Skeletal muscle tissue (tissue), 4 donors: ENCODE data around the gene ERAS. TPM values are rescaled to one million over a fixed set of nuclear protein-coding genes. Genes with fewer than 3 reads are reported as not detected.
"Not testable (repeated sequence)": the region's sequence is repeated elsewhere in the genome, so short reads cannot be mapped to it uniquely, and the experiment has no call there.

Experiments used
- H3K27ac ChIP-seq: one replicate; pipeline ENCODE4 v1.7.0; 2013; ENCODE audit warnings: mild to moderate bottlenecking, low read depth, low read length, inconsistent platforms
- H3K27me3 ChIP-seq, 3 donors: one replicate each; pipeline ENCODE4 v1.7.0; 2013; ENCODE audit warnings: low read length in 3 of 3; ENCODE audit not compliant: control insufficient read depth in 3 of 3, insufficient read depth in 3 of 3
- H3K36me3 ChIP-seq, 3 donors: one replicate each; pipeline ENCODE4 v1.7.0; 2013; ENCODE audit warnings: low read length in 3 of 3; ENCODE audit not compliant: control insufficient read depth in 3 of 3, insufficient read depth in 3 of 3
- H3K4me1 ChIP-seq, 3 donors: one replicate each; pipeline ENCODE4 v1.7.0; 2013; ENCODE audit warnings: low read length in 3 of 3, mild to moderate bottlenecking in 3 of 3; ENCODE audit not compliant: control insufficient read depth in 3 of 3, insufficient read depth in 3 of 3
- H3K4me3 ChIP-seq, 3 donors: one replicate each; pipeline ENCODE4 v1.7.0; 2013; ENCODE audit warnings: low read length in 3 of 3
- H3K9ac ChIP-seq, 3 donors: one replicate each; pipeline ENCODE4 v1.7.0; 2013; ENCODE audit warnings: low read length in 3 of 3, mild to moderate bottlenecking in 3 of 3, moderate library complexity in 2 of 3, low read depth in 1 of 3
- H3K9me3 ChIP-seq, 3 donors: one replicate each; pipeline ENCODE4 v1.7.0; 2013; ENCODE audit warnings: low read length in 3 of 3; ENCODE audit not compliant: control insufficient read depth in 3 of 3
- total RNA-seq: library from RNA; depleted of rRNA; stranded (reverse); fragments of >200 nt; gene quantifications from one replicate; pipeline ENCODE4 v1.2.3, GENCODE V29; 2014
- donor health status: Osteomylitis.

The ERAS gene
- total RNA-seq, 1 donor from 2014 or later = not detected

GRCh38 chrX:48816014-48816810, 10.1 kb upstream of the ERAS start:
- Histone ChIP-seq H3K27ac (no peak overlapping the region), H3K36me3 (peaks cover 28 to 35% (median 32%) of the 10 kb centered on the region in 3 donors), H3K9me3 (no peaks in the 10 kb centered on the region), H3K4me1 (no peaks in the 10 kb centered on the region), H3K27me3 (no peaks in the 10 kb centered on the region), H3K4me3 (no peak overlapping the region), H3K9ac (no peak overlapping the region)

GRCh38 chrX:48818098-48818497, 8.2 kb upstream of the ERAS start:
- Histone ChIP-seq H3K4me1 (no peaks in the 10 kb centered on the region), H3K4me3 (no peak overlapping the region), H3K27me3 (no peaks in the 10 kb centered on the region), H3K9me3 (no peaks in the 10 kb centered on the region), H3K36me3 (peaks cover 38 to 39% (median 39%) of the 10 kb centered on the region in 3 donors), H3K27ac (no peak overlapping the region), H3K9ac (no peak overlapping the region)

GRCh38 chrX:48818866-48819265, 7.4 kb upstream of the ERAS start:
- Histone ChIP-seq H3K36me3 (peaks cover 41 to 47% (median 42%) of the 10 kb centered on the region in 3 donors), H3K4me3 (no peak overlapping the region), H3K9me3 (no peaks in the 10 kb centered on the region), H3K4me1 (no peaks in the 10 kb centered on the region), H3K27me3 (no peaks in the 10 kb centered on the region), H3K27ac (no peak overlapping the region), H3K9ac (no peak overlapping the region)

GRCh38 chrX:48819394-48819793, 6.9 kb upstream of the ERAS start:
- H3K27ac ChIP-seq, H3K9me3 ChIP-seq, H3K4me1 ChIP-seq, H3K9ac ChIP-seq, H3K27me3 ChIP-seq, H3K4me3 ChIP-seq: not testable (repeated sequence)
- H3K36me3 ChIP-seq = peaks cover 44 to 50% (median 45%) of the 10 kb centered on the region in 3 donors

GRCh38 chrX:48823053-48823452, 3.3 kb upstream of the ERAS start:
- Histone ChIP-seq H3K4me3 (no peak overlapping the region), H3K9me3 (no peaks in the 10 kb centered on the region), H3K36me3 (peaks cover 35 to 36% (median 35%) of the 10 kb centered on the region in 3 donors), H3K4me1 (no peaks in the 10 kb centered on the region), H3K27ac (no peak overlapping the region), H3K9ac (no peak overlapping the region), H3K27me3 (no peaks in the 10 kb centered on the region)

DNA sequence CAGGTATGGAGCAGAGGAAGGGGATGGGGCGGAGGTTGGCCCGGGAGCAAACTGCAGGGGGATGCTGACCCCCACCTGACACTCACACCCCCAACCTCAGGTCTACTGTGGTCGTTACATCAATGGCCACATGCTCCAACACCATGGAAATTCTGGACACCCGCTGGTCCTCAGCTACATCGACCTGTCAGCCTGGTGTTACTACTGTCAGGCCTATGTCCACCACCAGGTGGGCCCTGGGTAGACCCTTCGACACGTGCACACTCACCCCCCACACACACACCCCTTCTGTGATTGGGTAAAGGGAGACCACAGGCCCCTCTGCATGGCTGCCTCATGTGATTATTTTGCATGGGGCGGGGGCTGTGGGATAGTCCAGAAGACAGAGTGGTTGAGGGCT, 2.2 kb upstream of the ERAS start:
- Histone ChIP-seq H3K27me3 (peaks cover 0 to 5% (median 0%) of the 10 kb centered on the region in 3 donors), H3K9me3 (no peaks in the 10 kb centered on the region), H3K36me3 (peaks cover 27 to 30% (median 28%) of the 10 kb centered on the region in 3 donors), H3K27ac (no peak overlapping the region), H3K4me1 (no peaks in the 10 kb centered on the region), H3K9ac (no peak overlapping the region), H3K4me3 (no peak overlapping the region)

GRCh38 chrX:48826876-48827653, 752 bp downstream of the ERAS start:
- H3K4me1 ChIP-seq = no peaks in the 10 kb centered on the region
- no peaks in the 10 kb centered on the region for H3K9me3 ChIP-seq
- H3K4me3 ChIP-seq = no peak overlapping the region
- no peak overlapping the region for H3K27ac ChIP-seq
- no peak overlapping the region for H3K9ac ChIP-seq
- H3K27me3 ChIP-seq = peaks cover 10 to 26% (median 11%) of the 10 kb centered on the region in 3 donors
- peaks cover 13 to 23% (median 22%) of the 10 kb centered on the region in 3 donors for H3K36me3 ChIP-seq

DNA sequence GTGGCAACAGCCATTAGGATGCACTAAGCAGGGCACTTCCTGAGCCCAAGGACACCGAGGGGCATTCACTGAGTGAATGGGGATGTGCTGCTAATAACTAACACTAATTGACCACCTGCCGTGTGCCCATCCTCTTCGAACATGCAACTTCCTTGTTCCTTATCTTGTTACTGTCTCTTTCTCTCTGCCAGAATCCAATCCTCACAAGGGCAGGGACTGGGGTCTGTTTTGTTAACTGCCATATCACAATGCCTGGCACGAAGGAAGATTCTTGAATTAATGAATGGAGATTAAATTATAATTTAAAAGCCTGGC, 1.3 kb downstream of the ERAS start:
- peaks cover 10 to 26% (median 11%) of the 10 kb centered on the region in 3 donors for H3K27me3 ChIP-seq
- no peak overlapping the region for H3K9ac ChIP-seq
- H3K36me3 ChIP-seq = peaks cover 12 to 19% (median 18%) of the 10 kb centered on the region in 3 donors
- no peak overlapping the region for H3K27ac ChIP-seq
- H3K4me1 ChIP-seq = no peaks in the 10 kb centered on the region
- no peak overlapping the region for H3K4me3 ChIP-seq
- H3K9me3 ChIP-seq = no peaks in the 10 kb centered on the region

- H3K27me3 ChIP-seq = peaks cover 12 to 36% (median 20%) of the 10 kb centered on the region in 3 donors
- no peak overlapping the region for H3K27ac ChIP-seq
- no peaks in the 10 kb centered on the region for H3K4me1 ChIP-seq
- H3K36me3 ChIP-seq = peaks cover 3 to 8% (median 5%) of the 10 kb centered on the region in 3 donors
- no peak overlapping the region for H3K4me3 ChIP-seq
- no peak overlapping the region for H3K9ac ChIP-seq
- no peaks in the 10 kb centered on the region for H3K9me3 ChIP-seq
Measured at GRCh38 chrX:48829016-48829735, 2.9 kb downstream of the ERAS start.
